Renal pelvis (tissue), 4 donors: ENCODE data around the gene CEP68. TPM values are rescaled to one million over a fixed set of nuclear protein-coding genes. Genes with fewer than 3 reads are reported as not detected.
"Not testable (repeated sequence)": the region's sequence is repeated elsewhere in the genome, so short reads cannot be mapped to it uniquely, and the experiment has no call there.

ENCODE experiments used
- DNase-seq: peaks from one replicate; pipeline ENCODE4 v3.0.0-alpha.2; 2013
- polyA plus RNA-seq, 3 donors: library from polyadenylated mRNA; unstranded; fragments of 120-200 nt; gene quantifications; one replicate each; pipeline ENCODE4 v1.2.1, GENCODE V29; 2013; ENCODE audit not compliant: insufficient read length in 3 of 3

Gene CEP68
- polyA plus RNA-seq, 3 donors = 24.2 to 29.4 (median 29.1) TPM

- no peak for DNase-seq
Observed at GRCh38 chr2:65076345-65076710, 20.1 kb downstream of the CEP68 start.

- no peak for DNase-seq
Observed at GRCh38 chr2:65077898-65078297, 21.7 kb downstream of the CEP68 start.

GRCh38 chr2:65079017-65079416 lies 22.8 kb downstream of the CEP68 start:
- no peak for DNase-seq

DNA sequence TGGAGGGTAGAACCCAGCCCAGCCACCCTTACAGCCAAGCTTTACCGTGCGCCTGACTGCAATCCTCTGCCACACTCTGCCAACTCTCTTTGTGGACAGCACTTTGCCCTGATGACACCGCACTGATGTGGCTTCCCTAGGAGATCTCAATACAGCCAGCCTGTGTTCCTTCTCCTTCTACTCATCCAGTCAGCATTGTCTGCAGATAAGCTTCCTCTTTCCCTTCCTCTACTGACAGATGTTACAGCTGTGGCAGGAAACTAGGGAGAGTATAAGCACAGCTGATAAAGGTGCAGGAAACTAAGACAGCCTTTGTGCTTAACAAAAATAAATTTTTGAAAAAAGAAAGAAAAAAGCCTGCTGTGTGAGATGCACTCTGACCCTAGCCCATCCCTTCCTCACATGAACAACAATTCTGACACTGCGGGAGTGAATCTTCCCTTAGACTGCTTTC lies 25.0 kb downstream of the CEP68 start:
- no peak for DNase-seq

GRCh38 chr2:65085148-65085547 lies 28.9 kb downstream of the CEP68 start:
- DNase-seq = no peak

GRCh38 chr2:65092791-65093190 lies 36.6 kb downstream of the CEP68 start:
- no peak for DNase-seq

DNA sequence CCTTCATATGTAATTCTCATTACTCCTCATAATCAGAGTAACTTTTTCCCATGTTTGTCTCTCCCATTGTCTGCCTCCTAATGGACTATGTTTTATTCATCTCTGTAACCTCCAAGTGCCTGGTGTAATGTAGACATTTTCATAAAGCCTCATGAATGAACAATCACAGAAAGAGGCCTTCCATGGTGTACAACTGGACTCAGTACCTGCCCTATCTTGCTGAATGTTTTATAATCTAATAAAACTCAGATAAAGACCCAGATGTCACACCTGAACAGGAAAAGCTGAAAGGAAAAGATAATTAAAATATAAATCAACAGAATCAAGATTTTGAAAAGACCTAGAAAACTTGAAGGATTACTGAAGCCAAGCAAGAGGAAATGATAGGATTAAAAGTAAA lies 37.0 kb downstream of the CEP68 start:
- DNase-seq = no peak

GRCh38 chr2:65096948-65097347 lies 40.7 kb downstream of the CEP68 start:
- DNase-seq = no peak

DNA sequence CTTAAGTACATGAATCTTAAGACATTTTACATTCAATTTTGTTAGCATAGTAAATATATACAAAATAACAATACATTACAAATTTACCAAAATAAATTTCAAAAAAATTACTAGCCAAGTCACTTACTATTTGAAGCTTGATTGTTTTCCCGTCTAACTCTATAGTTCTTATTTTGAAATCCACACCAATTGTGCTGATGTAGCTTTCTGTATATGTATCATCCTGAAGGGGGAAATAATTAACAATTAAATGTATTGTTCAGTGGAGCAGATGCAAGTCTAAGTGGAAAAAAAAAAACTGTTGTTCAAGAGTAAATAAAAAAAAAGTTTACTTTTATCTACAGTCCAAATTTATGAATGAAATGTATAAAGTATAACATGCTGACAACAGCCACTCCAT lies 41.6 kb downstream of the CEP68 start:
- no peak for DNase-seq

DNA sequence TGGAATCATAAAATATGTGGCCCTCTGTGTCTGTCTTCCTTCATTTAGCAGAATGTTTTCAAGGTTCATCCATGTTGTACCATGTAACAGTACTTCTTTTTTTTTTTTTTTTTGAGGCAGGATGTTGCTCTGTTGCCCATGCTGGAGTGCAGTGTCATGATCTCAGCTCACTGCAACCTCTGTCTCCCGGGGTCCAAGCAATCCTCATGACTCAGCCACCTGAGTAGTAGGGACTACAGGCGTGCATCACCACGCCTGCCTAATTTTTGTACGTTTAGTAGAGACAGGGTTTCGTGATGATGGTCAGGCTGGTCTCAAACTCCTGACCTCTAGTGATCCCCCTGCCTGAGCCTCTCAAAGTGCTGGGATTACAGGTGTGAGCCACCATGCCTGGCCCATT lies 42.5 kb downstream of the CEP68 start:
- no peak for DNase-seq

DNA sequence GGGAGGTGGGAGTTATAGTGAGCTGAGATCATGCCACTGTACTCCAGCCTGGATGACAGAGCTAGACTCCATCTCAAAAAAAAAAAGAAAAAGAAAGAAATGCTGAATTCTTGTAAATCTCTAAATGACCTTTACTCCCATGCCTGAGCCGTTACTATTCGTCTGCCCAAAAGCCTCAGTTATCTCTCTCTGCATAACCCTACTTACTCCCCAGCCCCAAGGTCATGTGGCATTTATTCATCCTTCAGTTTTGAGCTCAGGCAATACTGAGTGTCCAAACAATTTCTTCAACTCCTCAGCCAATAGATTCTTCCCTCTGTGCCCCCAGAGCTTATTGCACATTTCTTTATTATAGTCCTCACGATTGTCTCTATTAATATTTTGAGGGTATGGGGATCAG lies 44.9 kb downstream of the CEP68 start:
- no peak for DNase-seq

- DNase-seq = peak; percentile 15
Observed at GRCh38 chr2:65103013-65103715, 46.9 kb downstream of the CEP68 start.

DNA sequence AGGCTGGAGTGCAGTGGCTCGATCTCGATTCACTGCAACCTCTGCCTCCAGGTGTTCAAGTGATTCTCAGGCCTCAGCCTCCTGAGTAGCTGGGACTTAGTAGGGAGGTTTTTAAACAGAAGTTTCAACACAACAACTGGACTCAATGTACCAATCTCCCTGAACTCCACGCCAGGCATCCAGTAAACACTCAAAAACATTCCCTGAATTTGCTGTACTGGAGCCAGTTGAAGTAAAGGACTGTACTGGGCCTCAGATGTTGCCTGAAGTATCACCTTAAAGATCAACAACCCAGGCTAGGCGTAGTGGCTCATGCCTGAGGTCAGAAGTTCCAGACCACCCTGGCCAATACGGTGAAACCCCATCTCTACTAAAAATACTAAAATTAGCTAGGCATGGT lies 51.3 kb downstream of the CEP68 start:
- DNase-seq = no peak

DNA sequence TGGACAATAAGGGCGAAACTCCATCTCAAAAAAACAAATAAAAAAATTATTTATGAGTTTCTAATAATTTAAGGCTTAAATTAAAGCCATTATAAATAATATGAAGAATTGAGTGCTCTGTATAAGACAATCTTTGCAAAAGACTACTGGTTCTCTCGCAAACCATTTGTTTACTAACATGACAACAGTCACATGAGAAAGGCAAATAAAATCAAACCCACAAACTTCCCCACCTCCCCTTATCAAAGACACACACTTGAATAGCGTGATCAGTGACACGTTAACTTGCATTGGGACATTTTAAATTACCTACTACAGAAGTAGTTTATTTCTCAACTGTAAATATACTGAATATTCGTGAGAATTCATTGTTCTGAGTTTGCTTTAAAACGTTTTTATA lies 52.6 kb downstream of the CEP68 start:
- no peak for DNase-seq

DNA sequence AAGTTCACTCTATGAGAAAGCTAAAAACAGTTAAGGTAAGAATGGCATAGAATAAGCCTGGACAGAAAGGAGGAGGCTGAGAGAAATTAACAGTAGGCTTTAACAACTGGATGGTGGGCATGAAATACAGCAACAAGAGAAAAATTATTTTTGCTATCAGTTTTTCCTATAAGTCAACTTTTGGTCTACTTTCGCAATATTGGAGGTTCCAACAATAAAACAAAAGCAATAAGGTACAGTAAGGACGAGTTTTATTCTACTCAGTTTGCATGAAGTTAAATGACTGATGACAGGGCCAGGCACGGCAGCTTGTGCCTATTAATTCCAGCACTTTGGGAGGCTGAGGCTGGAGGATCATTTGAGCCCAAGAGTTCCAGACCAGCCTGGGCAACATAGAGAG lies 56.4 kb downstream of the CEP68 start:
- no peak for DNase-seq

GRCh38 chr2:65113229-65113628 lies 57.0 kb downstream of the CEP68 start:
- DNase-seq = no peak

- no peak for DNase-seq
Observed at GRCh38 chr2:65113816-65114215, 57.6 kb downstream of the CEP68 start.

DNA sequence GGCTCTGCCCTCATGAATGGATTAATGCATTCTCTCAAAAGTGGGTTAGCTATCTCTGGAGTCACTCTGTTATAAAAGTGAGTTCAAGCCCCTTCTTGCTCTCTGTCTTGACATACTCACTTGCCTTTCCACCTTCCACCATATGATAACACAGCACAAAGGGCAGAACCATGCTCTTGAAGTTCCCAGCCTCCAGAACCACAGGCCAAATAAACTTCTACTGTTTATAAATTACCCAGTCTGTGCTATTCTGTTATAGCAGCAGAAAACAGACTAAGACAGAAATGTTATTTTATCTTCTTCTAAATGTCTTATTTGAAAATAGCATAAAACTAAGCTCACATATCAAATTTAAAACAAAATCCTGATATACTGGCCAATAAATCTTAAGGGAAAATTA lies 58.7 kb downstream of the CEP68 start:
- no peak for DNase-seq

DNA sequence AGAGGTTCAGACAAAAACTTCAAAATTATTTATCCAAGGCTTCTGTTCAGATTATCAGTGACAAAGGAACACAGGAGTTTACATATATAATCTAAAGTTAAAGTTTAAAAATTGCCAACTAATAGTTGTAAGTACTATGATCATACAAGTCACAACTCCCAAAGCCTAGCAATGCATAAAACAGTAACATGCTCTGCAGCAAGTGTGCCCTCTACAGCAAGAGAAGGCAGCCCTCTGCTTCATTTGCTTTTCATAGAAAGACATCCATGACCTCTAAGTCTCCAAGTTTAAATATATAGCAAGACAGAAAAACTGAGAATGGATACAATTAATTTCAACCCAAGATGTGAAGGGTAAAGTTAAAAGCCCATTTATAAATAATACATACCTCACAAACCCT lies 60.4 kb downstream of the CEP68 start:
- DNase-seq = no peak

DNA sequence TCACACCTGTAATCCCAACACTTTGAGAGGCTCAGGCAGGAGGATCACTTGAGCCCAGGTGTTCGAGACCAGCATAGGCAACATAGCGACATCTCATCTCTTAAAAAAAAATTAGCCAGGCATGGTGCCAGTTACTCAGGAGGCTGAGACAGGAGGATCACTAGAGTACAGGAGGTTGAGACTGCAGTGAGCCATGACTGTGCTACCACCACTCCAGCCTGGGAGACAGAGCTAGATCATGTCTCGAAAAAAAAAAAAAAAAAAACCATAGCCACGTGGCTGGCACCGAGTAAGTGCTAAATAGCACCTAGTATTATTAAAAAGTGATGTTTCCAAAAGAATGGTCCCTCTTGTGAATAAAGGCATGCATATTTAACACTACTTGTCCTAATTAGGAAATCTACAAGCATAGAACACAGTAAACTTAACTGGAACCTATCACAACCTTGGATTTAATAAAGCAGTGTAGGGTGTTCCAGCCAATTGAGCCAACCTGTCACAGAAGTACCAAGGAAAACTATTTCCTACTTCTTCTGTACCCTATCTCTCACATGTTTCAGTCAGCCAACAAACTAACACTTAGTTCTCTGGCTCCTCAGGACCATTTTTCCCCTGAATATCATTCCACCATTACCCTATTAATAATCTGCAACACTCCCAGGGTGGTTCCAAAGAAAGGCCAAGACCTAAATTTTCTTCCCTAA lies 64.9 kb downstream of the CEP68 start:
- no peak for DNase-seq

DNA sequence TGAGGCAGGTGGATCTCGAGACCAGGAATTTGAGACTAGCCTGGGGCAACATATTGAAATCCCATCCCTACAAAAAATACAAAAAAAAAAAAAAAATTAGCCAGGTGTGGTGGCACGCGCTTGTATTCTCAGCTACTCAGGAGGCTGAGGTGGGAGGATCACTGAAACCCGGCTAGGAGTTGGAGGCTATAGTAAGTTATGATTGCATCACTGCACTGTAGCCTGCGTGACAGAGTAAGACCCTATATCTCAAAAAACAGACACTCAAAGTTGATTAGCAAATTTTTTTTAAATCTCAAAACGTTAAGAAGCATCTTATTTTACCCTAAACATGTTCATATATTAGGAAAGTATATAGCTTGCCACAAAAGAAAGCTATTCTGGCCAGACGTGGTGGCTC lies 66.1 kb downstream of the CEP68 start:
- no peak for DNase-seq

DNA sequence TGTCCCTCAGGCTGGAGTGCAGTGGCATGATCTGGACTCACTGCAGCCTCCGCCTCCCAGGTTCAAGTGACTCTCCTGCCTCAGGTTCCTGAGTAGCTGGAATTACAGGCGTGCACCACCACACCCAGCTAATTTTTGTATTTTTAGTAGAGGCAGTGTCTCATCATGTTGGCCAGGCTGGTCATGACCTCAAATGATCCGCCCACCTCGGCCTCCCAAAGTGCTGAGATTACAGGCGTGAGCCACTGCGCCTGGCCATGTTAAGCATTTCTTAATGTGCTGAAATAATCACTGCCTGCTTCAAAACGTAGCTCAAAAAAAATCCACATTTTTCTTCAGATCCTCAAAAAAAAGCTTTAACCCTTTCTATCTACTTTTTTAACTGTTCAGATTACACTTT lies 69.2 kb downstream of the CEP68 start:
- not testable (repeated sequence) for DNase-seq

- peak; percentile 31 for DNase-seq
Observed at GRCh38 chr2:65128297-65129190, 72.3 kb downstream of the CEP68 start.
